SIG-M5 (cell line): ENCODE results near the gene THAP4.

Experiments used
- DNase-seq: peaks from one replicate; lab custom pipeline; 2025; lab: John Stamatoyannopoulos, UW

The THAP4 gene, protein sequence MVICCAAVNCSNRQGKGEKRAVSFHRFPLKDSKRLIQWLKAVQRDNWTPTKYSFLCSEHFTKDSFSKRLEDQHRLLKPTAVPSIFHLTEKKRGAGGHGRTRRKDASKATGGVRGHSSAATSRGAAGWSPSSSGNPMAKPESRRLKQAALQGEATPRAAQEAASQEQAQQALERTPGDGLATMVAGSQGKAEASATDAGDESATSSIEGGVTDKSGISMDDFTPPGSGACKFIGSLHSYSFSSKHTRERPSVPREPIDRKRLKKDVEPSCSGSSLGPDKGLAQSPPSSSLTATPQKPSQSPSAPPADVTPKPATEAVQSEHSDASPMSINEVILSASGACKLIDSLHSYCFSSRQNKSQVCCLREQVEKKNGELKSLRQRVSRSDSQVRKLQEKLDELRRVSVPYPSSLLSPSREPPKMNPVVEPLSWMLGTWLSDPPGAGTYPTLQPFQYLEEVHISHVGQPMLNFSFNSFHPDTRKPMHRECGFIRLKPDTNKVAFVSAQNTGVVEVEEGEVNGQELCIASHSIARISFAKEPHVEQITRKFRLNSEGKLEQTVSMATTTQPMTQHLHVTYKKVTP

GRCh38 chr2:241637018-241637794 lies at the start of gene THAP4, which contains the start of gene ATG4B:
TSS of gene THAP4 (minus strand) at chr2:241637158. CDS start at chr2:241637017, 141 bp downstream.
TSS of gene ATG4B (plus strand) at chr2:241637693. CDS start at chr2:241637715, 22 bp downstream.
- no peak for DNase-seq

DNA sequence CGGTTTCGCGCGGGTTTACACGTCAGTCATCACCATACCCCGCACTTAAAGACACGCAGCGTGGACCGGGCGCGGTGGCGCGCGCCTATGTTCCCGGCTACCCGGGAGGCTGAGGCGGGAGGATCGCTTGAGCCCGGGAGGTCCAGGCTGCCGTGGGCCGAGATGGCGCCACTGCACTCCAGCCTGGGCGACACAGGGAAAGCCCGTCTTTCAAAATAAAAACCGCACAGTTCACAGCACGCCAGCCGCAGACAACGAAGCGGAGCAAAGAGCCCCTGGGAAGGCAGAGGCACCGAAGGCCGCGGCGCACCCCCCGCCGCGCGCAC lies 49.3 kb upstream of the THAP4 start:
- no peak for DNase-seq

- DNase-seq, result no peak
These were observed 44.1 kb upstream of the THAP4 start for GRCh38 chr2:241680827-241681599.

GRCh38 chr2:241680044-241680443 lies 43.1 kb upstream of the THAP4 start:
- DNase-seq, result no peak

GRCh38 chr2:241678784-241679540 lies 42.0 kb upstream of the THAP4 start:
- no peak for DNase-seq

DNA sequence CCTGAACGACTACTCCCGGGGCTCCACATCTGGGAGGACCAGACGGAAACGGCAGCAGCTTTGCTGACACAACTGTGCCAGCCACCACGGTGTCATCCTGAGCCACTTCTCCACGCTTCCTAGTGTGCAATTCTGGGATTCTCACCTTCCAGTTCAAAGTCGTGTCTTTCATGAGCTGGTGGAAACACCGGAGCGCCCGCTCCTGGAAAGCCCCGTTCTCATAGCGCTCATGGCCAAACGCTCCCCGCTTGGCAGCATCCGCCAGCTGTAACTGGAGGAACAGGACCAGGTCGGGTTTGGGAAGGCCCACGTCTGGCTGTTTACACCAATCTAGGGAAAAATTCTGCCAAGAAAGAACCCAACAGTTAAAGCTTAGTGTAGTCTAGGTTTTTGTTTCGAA lies 41.3 kb upstream of the THAP4 start:
- DNase-seq, result no peak

DNA sequence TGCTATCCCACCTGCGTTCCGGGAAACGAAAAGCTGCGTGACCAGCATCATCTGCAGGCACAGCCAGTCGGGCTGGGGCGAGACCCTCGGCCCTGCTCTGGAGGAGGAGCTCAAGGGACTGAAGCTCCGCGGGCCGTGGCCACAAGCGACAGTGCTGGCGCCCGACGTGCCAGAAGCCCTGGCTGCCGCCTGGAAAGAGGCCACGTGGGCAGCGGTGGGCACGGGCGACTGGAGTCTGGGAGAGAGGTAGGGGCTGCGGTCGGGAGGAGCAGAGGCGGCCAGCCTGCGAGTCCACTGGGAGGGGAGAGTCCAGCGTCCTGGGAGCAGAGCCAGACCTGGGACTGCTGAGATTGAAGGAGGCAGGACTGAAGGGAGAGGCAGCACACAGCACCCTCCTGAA lies 40.4 kb upstream of the THAP4 start:
- DNase-seq, result no peak

DNA sequence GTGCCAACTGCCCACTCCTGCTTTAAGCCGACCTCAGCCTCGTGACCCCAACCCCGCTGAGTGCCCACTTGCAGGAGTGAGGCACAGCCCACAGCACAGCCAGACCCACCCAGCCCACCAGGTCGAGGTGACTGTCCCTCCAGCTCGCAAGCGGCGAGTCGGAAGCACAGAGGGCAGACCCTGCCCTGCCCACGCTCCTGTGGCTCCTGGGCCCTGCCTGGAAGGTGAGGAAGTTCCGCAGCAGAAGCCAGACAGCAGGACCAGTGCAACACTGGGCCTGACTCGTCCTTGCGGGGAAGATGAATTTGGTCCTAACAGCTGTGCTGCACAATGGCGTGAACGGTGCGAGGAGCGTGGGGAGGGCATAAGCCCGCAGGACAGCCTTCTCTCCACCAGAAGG lies 39.7 kb upstream of the THAP4 start:
- DNase-seq, result no peak

DNA sequence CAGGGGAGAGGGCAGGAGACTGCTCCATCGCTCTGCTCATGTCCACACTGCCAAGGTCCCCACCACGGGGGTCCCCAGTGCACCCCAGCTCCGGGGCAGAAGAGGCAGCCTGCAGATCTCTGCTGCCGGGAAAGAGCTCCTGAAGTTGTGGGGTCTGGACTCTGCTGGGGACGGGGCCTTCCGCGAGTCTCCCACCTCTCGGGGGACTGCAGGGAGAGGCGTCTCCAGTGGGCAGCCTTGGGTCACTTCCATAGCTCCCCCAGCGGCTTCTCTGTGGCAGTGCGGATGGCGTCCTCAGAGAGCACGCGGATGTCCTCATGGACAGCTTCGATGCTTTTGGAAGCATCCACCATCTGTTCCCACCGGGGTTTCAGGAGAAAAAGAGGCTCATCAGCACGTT lies 38.9 kb upstream of the THAP4 start:
- no peak for DNase-seq

GRCh38 chr2:241673797-241674725 lies 37.1 kb upstream of the THAP4 start:
- DNase-seq, result no peak

DNA sequence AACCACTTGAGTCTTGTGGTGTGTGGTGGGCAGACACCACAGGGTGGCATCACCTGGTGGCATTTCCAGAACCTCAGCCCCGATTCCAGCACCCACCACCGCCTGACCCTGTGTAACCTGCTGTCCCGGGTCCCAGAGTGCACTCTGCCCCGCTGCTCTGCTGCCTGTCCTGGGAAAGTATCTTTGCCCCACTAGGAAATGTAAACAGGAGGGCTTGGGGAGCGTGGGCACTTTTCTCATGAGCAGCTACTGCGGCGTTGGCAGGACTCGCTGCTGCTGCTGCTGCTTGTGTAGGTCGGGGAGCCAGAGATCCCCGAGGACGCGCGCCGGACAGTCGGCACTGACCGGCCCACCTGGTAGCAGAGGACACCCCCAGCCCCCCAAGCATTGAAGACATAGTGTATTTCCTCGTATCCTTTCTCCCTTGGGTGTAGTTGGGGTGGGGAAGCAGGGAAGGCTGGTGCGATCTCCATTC lies 36.3 kb upstream of the THAP4 start:
- no peak for DNase-seq

GRCh38 chr2:241672243-241673188 lies 35.6 kb upstream of the THAP4 start:
- no peak for DNase-seq

DNA sequence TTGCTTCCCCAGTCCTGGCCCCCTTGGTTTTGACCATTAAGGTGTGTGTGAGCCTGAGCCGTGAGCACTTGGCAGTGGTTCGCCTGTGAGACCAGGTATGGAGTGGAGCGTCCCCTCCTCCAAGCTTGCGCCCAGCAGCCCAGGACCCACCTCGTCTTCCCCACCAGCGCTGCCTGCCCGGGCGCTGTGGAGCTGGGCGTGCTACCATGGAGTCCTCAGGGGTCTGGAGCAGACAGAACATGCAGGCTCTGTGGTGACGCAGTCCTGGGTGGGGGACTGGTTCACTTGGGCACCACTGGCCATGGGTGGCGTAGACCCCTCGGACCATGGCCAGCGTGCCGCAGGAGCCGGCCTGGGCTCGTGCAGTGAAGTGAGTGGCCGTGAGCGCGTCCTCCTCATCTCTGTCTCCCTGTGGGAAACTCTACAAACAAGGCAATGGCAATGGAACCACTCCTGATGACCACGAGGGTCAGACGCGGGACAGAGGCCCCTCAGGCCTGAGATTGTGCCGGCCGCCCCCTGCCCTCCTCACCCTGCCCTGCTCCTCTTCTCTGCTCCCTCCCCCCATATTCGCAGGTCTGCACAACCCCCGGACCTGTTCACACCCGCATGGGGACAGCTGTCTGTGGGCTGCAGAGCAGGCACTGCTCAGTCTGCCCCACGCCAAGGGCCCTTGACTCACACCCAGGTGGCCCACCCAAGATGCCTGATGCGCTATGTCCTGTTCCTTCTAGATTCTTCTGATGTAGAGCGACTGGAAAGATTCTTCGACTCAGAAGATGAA lies 34.7 kb upstream of the THAP4 start:
- no peak for DNase-seq

GRCh38 chr2:241670333-241671110 lies 33.6 kb upstream of the THAP4 start:
- no peak for DNase-seq

DNA sequence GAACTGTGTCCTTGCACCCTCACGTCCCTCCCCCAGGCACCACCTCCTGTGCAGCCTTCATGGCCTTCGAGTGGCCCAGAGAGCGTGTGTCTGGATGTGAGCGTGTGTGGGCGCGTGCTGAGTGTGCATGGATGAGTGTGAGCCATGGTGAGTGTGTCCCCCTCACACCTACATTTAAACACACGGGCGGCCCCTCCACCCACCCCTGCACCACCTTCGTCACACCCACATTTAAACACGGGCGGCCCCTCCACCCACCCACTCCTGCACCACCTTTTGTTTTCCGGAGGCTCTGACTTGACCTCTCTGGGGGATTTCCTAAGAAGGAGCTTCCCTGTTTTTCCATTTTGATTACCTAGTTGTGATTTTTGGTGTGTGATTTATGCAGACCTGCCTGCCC lies 31.9 kb upstream of the THAP4 start:
- DNase-seq, result no peak

DNA sequence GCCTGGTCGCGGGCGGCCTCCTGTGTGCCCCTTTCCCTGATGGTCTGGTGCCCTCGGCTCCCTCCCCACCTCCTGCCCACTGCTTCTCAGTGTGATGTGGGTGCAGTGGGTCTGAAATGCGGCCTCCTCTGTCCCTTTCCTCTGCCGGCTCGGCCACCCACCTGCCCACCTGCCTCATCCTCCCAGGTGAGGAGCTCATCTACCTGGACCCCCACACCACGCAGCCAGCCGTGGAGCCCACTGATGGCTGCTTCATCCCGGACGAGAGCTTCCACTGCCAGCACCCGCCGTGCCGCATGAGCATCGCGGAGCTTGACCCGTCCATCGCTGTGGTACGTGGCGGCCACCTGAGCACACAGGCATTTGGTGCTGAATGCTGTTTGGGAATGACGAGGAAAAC lies 31.4 kb upstream of the THAP4 start:
- DNase-seq, result no peak

- DNase-seq, result no peak
These were observed 29.9 kb upstream of the THAP4 start for GRCh38 chr2:241666627-241667400.
